NCI-H128 (cell line): ENCODE data around the gene SELENOO.

Experiments
- DNase-seq: peaks from one replicate; lab custom pipeline; 2025; ENCODE audit not compliant: unreplicated experiment; lab: John Stamatoyannopoulos, UW

Gene SELENOO

GRCh38 chr22:50184004-50184901, 16.6 kb upstream of the SELENOO start:
- no peak for DNase-seq

DNA sequence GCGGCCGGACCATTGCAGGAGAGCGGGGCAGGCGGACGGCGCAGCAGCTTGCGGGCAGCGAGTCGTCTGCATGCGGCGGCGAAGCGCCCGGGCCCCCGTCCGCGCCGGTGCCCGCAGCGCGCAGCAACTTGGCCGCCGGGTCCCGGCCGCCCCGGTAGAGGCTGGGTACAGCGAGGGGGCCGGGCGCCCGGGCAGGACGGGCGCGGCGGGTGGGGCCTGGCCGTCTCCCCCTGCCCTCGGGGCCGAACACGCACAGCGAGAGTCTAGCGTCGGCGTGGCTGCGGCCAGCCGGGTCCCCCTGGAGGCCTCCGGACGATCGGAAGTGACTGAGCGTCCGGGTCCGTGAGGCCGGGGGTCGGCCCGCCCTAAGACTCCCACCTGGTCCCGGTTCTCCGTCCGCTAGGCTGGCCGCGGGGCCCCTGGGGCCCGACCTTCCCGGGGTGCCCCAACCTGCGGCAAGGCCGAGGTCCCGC, 15.9 kb upstream of the SELENOO start:
- DNase-seq = no peak

- no peak for DNase-seq
These were observed 15.3 kb upstream of the SELENOO start, which contains the start of gene TRABD for GRCh38 chr22:50185375-50186087. Gene TRABD (plus strand): TSS chr22:50185913. CDS start chr22:50193061, 7,148 bp downstream.

DNA sequence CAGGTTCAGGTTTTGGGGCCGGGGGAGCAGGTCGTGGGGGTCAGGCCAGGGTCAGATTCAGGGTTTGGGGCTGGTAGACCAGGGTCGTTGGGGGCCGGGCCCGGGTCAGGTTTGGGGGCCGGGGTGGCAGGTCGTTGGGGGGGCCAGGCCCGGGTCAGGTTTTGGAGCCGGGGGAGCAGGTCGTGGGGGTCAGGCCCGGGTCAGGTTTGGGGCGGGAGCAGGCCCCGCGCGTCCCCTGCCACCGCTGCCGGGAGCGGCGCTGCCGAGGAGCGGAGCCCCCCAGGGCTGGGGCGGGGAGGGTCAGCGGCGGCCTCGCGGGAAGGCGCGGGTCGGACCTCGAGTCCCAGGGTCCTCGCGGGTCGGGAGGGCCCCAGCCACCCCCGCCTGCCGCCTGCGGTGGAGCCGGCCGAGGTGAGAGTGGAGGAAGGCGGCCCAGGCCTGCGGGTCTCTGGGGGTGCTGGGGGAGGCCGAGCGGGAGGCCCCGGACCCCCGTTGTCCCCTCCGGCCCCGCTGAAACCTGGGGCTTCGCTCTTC, 14.6 kb upstream of the SELENOO start:
- no peak for DNase-seq

DNA sequence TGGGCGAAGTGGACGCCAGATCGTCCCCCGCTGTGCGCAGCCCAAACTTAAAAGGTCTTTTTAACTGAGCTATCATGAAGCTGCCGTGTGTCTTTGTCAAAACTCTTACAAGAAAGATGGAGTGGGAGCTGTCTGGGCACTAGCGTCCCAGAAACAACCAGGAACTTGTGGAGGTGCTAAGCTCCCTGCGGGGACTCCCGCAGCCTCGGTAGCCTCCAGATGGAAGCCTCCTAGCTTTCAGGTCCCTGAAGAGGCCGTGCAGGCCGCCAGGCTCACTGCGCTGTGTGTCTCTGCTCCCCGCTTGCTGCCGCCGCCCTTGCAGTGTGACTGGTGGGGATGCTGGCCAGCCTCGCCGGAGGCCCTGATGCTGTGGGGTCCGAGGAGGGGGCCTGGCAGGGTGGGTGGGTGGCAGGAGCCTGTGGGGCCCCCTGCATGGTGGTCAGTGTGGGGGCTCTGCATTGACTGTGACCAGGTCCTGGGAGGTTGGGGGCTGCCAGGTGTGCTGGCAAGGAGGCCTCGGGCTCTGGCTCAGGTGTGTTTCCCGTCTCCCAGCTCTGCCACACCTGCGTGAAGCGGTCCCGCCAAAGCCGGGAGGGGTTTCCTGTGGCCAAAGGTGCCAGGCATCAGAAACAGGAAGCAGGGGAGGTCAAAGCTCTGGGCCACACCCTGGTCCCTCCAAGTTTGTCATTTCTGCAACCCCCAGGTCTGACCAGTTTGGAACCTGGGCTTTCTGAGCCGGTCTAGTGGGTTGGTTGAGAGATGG, 13.9 kb upstream of the SELENOO start:
- no peak for DNase-seq

- no peak for DNase-seq
These were observed 12.5 kb upstream of the SELENOO start for GRCh38 chr22:50188356-50188755.

DNA sequence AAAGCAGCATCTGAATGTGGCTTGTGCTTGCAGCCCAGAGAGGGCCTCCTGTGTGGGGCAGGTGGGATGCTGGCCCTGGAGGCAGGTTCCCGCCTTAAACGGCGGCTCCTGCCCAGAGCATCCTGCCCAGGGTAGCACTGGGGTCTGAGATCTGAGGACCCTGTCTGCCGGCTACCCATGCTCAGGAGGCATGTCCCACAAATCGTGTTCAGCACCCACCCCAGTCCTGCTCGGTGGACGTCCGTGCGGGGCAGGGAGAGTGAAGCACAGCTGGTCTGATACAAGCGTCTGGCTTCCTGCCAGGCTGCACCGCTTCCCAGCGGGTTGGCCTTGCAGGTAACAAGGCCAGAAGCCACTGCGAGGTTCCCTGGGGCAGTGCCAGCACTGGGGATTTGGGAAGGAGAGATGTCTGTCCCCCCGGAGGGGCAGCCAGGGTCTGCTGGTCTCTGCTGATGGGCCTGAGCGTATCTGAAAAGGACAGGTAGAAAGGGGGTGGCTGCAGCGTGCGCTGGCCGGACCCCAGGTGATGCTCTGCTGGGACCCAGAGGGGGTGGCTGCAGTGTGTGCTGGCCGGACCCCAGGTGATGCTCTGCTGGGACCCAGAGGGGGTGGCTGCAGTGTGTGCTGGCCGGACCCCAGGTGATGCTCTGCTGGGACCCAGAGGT, 11.5 kb upstream of the SELENOO start:
- DNase-seq = no peak

DNA sequence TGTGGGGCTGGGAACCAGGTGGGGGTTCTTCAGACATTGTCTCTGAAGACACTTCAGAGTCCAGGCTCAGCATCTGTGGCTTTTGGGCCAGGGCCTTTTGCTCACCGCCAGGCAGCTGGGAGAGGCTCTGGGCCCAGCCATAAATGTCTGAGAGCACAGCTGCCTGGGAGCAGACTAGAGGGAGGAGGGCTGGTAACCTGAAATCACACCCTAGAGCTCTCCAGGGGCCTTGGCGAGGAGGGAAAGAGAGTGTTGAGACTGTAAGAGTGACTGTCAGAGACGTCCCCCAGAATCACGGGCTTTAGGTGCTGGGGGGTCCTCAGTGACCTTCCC, 11.0 kb upstream of the SELENOO start:
- DNase-seq = no peak

DNA sequence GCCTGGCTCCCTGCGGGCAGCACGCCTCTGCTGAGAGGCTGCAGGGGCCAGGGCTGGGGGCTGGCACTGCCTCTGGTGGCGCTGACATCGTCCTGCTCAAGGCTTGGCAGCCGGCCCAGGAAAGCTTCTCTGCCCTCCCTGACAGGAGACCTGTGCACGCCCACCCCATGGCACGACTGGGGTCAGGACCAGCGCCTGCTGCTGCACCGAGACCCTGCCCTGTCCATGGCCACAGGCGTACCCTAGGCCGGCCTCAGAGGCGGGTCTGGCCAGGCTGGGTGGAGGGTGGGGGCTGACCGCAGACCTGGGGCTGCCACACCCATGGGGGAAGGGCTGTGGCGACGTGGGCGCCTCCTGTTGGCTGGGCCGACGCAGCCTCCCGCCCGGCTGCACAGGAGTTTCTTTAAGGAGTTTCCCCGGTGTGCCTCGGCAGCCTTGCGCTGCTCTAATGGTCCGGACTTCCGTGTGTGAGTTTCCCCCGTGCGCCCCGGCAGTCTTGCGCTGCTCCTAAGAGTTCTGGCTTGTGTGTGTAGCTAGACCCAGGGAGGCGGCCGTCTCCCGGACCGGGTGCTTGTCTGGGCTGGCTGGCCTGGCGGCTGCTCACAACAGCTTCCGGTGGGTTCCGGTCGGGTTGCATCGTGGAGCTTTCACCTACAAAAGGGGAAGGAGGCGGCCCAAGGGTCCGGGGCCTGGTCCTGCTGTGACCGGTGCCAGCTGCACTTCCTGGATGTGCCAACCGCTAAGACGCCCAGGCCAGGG, 10.4 kb upstream of the SELENOO start:
- no peak for DNase-seq

GRCh38 chr22:50190941-50191741, 9.7 kb upstream of the SELENOO start:
- DNase-seq = no peak

- DNase-seq = no peak
These were observed 8.2 kb upstream of the SELENOO start for GRCh38 chr22:50192436-50193204.

- no peak for DNase-seq
These were observed 7.2 kb upstream of the SELENOO start for GRCh38 chr22:50193621-50194020.

- DNase-seq = no peak
These were observed 6.6 kb upstream of the SELENOO start for GRCh38 chr22:50194037-50194805.

DNA sequence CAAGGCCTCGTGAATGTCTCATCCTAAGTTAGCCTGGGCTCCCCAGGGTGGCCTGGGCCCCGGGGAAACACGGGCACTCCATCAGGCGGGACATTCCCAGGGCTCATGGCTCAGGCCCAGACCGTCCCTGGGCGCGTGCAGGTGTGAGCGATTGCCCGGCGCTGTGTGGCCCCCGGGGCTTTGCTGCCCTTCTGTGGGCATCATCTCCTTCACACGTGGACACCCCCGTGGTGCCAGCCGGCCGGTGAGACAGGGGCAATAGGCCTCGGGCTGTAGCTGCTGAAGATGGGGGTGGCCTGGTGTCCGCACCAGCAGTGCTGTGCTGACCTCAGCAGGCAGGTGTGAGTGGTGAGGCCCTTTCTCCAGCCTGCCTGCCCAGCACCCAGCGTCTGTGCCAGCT, 4.6 kb upstream of the SELENOO start:
- no peak for DNase-seq

DNA sequence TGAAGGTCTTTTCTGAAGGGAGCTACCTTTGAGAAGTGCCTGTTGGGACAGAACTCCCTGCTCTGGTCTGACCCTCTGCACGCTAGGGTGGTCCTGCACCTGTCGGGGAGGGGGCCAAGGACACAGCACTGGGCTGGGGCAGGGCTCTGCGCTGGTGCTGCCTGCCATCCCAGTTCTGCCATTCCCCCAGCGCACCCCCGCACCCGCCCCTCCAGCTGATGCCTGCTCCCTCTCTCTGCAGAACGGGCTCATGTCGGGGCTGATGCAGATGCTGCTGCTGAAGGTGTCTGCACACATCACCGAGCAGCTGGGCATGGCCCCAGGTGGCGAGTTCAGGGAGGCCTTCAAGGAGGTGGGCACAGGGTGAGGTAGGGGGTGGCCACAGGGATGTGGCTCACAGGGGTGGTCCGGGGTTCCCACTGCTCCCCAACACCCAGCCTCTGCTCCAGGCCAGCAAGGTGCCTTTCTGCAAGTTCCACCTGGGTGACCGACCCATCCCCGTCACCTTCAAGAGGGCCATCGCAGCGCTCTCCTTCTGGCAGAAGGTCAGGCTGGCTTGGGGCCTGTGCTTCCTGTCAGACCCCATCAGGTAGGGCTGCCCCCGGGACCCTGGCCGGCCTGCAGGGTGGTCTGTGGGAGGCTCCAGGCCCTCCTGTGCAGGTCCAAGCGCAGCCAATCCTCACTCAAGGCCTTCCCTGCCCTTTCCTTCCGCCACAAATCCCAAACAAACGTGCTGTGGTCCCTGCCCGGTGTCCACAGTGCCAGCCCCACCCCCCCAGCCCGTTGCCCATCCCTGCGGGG, 3.6 kb upstream of the SELENOO start:
- DNase-seq = no peak

- no peak for DNase-seq
These were observed 2.8 kb upstream of the SELENOO start for GRCh38 chr22:50197856-50198623.
